ENCODE results near the gene TGFBI.

DNA sequence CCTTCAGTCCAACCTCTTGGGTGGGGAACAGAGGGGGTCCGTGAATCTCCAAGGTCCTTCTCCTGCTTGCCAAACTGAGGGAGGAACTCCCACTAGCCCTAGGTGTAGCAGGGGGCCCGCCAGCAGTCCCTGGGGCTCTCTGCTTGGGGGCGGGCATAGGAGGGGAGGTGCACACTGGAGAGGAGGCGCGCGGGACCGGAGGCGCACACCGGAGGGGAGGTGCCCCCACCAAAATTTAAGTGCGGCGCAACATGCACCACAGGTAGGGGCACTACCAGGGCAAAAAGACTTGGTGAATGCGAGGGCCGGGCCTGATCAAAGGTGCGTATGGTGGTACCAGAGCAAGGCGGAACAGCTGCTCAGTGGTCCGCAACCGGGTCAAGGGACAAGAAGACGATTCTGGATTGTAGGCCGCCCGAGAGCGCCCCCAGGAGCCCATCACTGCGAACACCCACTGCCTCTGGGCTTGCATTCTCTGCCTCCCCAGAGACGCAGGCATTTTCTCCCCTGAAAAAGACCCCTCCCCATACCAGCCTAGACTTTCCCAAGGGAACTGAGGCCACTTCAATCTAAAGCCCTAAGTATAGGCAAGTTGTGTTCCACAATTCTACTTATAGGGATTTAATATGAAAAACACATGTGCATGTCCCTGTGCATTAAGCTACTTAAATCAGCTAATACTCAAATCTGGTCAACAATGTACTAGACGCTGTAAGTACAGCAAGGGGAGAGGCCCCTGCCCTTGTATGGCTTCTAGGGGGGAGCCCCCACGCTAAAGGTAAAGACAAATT lies 50.6 kb downstream of the TGFBI start:
- TF ChIP-seq, protein P1, sequence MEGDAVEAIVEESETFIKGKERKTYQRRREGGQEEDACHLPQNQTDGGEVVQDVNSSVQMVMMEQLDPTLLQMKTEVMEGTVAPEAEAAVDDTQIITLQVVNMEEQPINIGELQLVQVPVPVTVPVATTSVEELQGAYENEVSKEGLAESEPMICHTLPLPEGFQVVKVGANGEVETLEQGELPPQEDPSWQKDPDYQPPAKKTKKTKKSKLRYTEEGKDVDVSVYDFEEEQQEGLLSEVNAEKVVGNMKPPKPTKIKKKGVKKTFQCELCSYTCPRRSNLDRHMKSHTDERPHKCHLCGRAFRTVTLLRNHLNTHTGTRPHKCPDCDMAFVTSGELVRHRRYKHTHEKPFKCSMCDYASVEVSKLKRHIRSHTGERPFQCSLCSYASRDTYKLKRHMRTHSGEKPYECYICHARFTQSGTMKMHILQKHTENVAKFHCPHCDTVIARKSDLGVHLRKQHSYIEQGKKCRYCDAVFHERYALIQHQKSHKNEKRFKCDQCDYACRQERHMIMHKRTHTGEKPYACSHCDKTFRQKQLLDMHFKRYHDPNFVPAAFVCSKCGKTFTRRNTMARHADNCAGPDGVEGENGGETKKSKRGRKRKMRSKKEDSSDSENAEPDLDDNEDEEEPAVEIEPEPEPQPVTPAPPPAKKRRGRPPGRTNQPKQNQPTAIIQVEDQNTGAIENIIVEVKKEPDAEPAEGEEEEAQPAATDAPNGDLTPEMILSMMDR (IDR thresholded peaks at IDR 0.05; ENCODE audit: low read length) = no peak
- no peak for TF ChIP-seq EZH2 (IDR thresholded peaks at IDR 0.05; ENCODE audit: borderline replicate concordance, low read length)

Measured in OCI-LY1 (cell line).